NCI-H748 (cell line): Measurements from ENCODE around the gene RIC1.
"Not testable (repeated sequence)": the region's sequence is repeated elsewhere in the genome, so short reads cannot be mapped to it uniquely, and the experiment has no call there.

Source experiments
- DNase-seq: peaks from one replicate; lab custom pipeline; 2025; ENCODE audit not compliant: unreplicated experiment; lab: John Stamatoyannopoulos, UW

RIC1 gene

DNA sequence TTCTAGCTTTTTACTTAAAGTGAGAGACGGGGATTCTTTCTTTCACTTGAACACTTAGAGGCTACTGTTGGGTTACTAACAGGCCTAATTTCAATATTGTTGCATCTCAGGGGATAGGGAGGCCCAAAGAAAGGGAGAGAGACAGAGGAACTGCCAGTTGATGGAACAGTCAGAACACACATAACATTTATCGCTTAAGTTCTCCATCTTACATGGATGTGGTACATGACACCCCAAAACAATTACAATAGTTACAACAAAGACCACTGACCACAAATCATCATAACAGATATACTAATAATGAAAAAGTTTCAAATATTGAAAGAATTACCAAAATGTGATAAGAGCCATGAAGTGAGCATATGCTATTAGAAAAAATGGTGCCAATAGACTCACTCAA lies 4.3 kb upstream of the RIC1 start:
- no peak for DNase-seq

DNA sequence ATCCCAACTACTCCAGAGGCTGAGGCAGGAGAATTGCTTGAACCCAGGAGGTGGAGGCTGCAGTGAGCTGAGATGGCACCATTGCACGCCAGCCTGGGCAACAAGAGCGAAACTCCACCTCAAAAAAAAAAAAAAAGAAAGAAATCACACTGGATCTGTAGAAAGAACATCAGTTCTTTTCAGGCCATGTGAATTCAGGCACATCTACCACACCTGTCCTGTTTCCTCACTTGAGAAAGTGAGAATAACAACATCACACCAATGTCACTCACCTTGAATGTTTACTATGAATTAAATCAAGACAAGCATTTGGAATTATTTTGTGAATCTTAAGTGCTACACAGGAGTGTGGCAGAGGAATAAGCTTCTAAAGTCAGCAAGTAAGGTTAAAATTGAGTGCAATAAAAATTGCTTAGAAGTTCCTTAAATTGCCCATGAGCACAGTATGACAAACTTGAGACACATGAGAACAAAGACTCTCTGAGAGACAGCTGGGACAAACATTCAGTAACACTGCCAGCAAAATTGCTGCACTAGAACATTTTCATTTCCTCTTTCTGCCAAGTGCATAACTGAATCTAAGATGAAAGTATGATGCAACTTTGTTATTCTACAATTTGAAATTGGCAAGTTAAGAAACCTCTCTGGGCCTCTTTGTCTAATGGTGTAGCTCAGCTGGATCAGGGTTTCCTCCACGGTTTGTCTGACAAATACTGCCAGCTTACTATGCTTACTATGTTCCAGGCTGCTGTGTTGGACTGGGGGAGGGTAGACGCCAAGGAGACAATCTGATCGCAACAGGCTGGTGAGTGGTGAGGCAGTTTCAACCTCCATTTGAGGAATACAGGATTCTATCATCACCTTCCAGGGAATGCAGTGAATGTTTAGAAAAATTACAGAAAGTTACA lies 1.9 kb upstream of the RIC1 start:
- peak; percentile 11 for DNase-seq

DNA sequence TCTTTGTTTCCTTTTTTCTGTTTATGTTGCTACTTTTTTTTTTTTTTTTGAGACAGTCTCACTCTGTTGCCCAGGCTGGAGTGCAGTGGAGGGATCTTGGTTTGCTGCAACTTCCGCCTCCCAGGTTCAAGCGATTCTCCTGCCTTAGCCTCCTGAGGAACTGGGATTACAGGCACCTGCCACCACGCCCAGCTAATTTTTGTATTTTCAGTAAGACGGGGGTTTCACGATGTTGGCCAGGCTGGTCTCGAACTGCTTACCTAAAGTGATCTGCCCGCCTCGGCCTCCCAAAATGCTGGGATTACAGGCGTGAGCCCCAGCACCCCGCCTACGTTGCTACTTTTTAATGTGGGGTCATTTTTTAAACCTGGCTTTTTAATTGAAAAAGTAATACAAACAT lies 1.2 kb upstream of the RIC1 start:
- DNase-seq = not testable (repeated sequence)

DNA sequence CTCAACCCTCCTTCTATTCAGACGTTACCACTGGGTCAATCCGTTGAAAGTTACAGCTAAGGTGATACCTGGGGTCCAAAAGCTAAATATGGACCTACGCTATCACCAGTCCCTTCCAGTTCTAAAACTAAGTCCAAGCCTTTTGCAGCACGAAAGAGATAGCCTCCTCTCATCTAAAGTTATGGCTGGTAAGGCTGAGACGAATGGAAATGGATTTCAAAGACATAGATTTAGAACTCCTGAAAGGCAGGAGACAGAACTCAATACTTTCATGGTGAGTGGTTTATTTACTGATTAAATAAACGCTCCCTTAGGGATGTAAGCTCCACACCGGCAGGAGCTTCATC lies 751 bp upstream of the RIC1 start:
- no peak for DNase-seq

DNA sequence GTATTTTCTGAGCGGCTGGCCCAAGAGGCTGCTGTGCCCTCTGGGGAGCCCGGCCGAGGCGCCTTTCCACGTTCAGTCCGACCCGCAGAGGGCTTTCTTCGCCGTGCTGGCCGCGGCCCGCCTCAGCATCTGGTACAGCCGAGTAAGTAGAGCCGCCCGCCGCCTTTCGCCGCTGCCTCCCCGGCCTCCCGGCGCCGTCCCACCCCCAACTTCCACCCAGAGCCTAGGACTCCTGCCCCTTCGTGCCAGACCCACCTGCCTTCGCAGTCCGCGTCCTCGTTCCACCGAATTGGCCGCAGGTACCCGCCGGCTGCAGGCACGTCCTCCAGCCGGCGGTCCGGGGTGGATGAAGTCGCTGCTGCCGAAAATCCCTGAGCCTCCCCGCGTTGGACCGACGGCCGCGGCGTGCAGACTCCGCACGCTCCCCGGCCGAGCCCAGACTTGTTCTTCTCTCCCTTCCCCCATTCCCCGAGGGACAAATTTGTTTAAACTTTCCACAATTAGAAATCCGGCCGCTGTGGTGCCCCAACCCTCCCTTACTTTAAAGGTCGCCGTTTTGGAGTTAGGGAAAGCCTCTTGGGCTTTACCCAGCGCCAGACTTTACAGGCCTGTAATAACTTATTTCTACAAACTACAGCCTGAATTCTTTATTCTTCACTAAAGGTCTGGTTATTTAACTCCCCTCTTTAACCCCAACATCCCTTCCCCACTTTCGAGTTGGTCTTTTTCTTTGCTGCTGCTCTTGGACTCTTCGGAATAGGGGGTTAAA lies 589 bp downstream of the RIC1 start:
- peak; percentile 68 for DNase-seq

GRCh38 chr9:5630081-5630507 lies 1.2 kb downstream of the RIC1 start:
- no peak for DNase-seq

- DNase-seq = no peak
Measured at GRCh38 chr9:5631026-5631425, 2.1 kb downstream of the RIC1 start.

DNA sequence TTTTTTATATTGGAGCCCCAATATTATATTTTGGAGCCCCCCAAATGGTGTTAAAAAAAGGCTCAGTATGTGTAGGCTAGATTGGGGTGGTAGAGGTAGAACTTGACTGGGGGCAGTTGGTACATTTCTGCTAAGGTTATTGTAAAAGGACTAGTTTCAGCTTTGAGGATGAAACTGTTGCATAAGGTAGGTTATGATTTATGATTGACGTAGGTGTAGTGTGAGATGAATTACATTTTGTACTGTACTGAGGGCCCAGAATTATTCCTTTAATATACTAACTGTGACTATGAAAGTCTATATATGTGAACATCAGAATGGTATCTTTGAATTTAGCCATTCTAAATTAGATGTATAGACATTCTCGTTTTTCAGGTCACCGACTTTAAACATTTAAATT lies 3.6 kb downstream of the RIC1 start:
- no peak for DNase-seq

GRCh38 chr9:5633243-5633642 lies 4.3 kb downstream of the RIC1 start:
- no peak for DNase-seq

DNA sequence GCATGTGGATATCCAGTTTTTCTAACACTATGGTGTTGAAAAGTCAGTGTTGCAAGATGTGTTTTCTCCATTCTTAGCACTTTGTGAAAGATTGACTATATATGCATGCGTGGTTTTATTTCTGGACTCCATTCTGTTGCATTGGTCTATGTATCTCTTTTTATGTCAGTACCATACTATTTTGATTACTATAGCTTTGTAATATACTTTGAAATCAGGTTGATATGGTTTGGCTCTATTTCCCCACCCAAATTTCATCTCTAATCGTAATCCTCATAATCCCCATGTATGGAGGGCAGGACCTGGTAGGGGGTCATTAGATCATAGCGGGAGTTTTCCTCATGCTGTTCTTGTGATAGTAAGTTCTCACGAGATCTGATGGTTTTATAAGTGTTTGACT lies 6.5 kb downstream of the RIC1 start:
- DNase-seq = no peak

DNA sequence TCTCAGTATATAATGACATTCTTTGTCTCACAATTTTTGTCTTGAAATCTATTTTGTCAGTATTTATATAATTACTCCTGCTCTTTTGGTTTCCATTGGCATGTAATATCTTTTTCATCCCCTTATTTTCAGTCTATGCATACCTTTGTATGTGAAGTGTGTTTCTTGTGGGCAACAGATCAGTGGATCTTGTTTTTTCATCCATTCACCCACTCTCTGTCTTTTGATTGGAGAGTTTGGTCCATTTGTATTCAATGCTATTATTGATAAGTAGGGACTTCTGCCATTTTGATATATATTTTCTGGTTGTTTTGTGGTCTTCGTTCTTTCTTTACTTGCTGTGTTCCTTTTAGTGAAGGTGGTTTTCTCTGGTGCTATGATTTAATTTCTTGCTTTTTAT lies 10.9 kb downstream of the RIC1 start:
- DNase-seq = no peak

- no peak for DNase-seq
Measured at GRCh38 chr9:5642170-5642569, 13.3 kb downstream of the RIC1 start.

GRCh38 chr9:5643005-5643624 lies 14.2 kb downstream of the RIC1 start:
- no peak for DNase-seq

DNA sequence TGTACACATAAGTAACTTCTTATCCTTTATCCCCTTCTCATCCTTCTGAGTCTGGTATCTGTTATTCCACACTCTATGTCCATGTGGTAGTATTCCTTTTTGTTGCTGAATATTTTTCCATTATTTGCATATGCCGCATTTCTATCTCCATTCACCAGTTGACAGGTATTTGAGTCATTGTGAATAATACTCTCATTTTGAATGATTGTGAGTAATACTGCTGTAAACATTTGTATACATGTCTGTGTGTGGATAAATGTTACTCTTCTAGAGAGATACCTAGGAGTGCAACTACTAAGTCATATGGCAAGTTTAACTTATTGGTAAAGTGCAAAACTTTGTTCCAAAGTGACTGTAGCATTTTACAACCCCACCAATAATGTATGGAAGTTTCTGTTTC lies 15.6 kb downstream of the RIC1 start:
- no peak for DNase-seq

DNA sequence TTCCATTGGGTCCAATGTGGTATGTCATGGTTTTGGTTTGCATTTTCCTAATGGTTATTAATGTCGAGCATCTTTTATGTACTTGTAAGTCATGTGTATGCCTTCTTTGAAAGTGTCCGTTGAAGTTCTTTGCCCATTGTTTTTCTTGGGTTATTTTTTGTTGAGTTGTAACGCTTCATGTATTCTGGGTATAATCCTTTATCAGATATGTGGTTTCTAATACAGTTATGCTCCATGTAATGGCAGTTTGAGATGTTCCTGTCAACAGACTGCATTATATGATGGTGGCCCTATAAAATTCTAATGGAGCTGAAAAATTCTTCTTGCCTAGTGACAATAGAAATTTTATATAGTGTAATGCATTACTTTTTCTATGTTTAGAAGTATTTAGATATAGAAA lies 17.2 kb downstream of the RIC1 start:
- no peak for DNase-seq

DNA sequence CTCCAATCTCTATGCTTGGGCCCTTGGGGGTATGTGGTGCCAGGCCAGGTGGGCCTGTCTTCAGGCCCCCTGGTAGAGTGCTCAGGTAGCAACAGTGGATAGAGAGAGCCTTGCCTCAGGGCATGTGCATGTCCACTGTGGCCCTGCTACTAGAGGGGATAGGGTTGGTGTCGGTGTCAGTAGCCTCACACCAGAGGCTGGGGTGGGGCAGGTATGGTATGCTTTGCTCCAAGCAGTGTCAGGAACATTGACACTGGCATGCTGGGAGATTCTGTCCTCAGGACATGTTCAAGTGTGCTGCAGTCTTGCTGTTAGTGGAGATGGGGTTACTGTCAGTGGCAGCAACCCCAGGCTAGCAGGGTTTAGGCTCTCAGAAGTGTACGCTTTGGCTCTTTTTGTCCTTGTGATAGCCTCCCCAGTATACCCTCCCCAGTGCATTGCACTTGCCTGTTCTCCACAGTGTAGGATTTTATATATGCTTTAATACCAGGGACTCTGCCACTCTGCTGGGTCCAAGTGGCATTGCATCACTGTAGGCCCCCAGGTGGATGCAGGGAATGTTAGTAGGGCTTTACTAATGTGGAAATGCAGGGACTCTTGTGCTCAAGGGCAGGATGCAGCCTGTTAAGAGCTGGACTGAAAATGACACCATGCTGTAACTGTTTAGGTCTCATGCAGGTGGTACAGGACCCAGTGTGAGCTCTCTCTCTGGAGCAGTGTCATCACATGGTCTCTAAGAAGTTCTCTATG lies 21.6 kb downstream of the RIC1 start:
- no peak for DNase-seq

GRCh38 chr9:5651246-5651645 lies 22.3 kb downstream of the RIC1 start:
- no peak for DNase-seq

GRCh38 chr9:5652821-5653220 lies 23.9 kb downstream of the RIC1 start:
- no peak for DNase-seq

DNA sequence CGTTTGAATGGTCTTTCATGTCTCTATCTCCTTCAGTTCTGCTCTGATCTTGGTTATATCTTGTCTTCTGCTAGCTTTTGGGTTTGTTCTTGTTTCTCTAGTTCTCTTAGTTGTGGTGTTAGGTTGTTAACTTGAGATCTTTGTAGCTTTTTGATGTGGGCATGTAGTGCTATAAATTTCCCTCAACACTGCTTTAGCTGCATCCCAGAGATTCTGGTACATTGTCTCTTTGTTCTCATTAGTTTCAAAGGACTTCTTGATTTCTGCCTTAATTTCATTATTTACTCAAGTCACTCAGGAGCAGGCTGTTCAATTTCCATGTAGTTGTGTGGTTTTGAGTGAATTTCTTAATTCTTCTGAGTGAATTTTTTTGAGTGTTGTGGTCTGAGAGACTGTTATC lies 33.9 kb downstream of the RIC1 start:
- not testable (repeated sequence) for DNase-seq

GRCh38 chr9:5665059-5665458 lies 36.2 kb downstream of the RIC1 start:
- no peak for DNase-seq

GRCh38 chr9:5667391-5667790 lies 38.5 kb downstream of the RIC1 start:
- no peak for DNase-seq
